ENCODE data around the gene SLIT3. TPM values are rescaled to one million over a fixed set of nuclear protein-coding genes. Genes with fewer than 3 reads are reported as not detected.

The SLIT3 gene
- total RNA-seq, 2 donors from 2014 or later: 6.6 to 6.7 TPM

GRCh38 chr5:168899264-168899663, 401.7 kb downstream of the SLIT3 start:
- whole genome bisulfite sequencing, 2 donors: 63 to 72% methylated on average over 4 of the region's 4 CpGs
- Histone ChIP-seq H3K4me3 (no peak overlapping the region), H3K4me1 (no peaks in the 10 kb centered on the region), H3K9me3 (no peaks in the 10 kb centered on the region), H3K27ac (no peak overlapping the region), H3K27me3 (no peaks in the 10 kb centered on the region), H3K36me3 (replicated peaks in 1 of 2; ENCODE audit: insufficient read depth in 1 of 2, low read depth in 2 of 2) (no peaks in the 10 kb centered on the region)
- DNase-seq (no peak), ATAC-seq (no peak)
- intact Hi-C loops (cut with DNase I): no loop called here
- TF ChIP-seq, protein P1, sequence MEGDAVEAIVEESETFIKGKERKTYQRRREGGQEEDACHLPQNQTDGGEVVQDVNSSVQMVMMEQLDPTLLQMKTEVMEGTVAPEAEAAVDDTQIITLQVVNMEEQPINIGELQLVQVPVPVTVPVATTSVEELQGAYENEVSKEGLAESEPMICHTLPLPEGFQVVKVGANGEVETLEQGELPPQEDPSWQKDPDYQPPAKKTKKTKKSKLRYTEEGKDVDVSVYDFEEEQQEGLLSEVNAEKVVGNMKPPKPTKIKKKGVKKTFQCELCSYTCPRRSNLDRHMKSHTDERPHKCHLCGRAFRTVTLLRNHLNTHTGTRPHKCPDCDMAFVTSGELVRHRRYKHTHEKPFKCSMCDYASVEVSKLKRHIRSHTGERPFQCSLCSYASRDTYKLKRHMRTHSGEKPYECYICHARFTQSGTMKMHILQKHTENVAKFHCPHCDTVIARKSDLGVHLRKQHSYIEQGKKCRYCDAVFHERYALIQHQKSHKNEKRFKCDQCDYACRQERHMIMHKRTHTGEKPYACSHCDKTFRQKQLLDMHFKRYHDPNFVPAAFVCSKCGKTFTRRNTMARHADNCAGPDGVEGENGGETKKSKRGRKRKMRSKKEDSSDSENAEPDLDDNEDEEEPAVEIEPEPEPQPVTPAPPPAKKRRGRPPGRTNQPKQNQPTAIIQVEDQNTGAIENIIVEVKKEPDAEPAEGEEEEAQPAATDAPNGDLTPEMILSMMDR (IDR thresholded peaks at IDR 0.05): no peak
- no peak for TF ChIP-seq POLR2A (IDR thresholded peaks at IDR 0.05)

DNA sequence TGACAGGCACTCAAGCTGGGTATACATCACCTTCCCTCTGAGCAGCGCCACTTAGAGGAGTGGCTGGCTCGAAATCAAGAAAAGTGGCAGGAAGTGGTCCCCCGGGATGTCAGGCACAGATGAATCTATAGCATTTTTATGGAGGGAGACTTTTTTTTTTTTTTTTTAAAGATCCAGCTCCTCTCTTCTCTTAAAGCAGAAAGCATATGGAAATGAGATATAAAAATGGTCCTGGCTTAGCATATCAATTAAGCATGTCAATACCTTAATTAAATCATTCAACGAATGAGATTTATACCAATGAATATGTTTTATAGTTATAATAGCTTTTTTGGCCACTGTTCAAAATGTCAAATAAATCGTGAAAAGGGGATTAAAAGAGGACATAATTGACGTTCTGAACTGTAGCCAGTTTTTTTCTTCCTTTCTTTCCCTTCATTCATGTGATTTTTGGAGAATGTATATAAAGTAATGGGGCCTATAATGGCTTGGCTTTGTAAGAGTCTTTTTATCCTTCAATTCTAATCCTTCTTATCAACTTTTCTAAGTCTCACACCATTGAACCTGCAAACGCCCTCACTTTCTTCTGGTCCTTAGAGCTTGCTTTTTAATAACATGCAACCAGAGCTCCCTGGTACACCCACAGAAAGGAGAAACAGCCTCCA, 402.6 kb downstream of the SLIT3 start:
- no peak for ATAC-seq
- intact Hi-C loops (cut with DNase I): no loop called here
- no peaks in the 10 kb centered on the region for H3K36me3 ChIP-seq (replicated peaks in 1 of 2; ENCODE audit: insufficient read depth in 1 of 2, low read depth in 2 of 2)
- H3K4me3 ChIP-seq: no peak overlapping the region
- no peak for DNase-seq
- H3K9me3 ChIP-seq: no peaks in the 10 kb centered on the region
- no peaks in the 10 kb centered on the region for H3K27me3 ChIP-seq
- 53 to 56% methylated on average over 7 of the region's 7 CpGs for WGBS, 2 donors
- TF ChIP-seq POLR2A (IDR thresholded peaks at IDR 0.05): no peak
- TF ChIP-seq, protein P1 (IDR thresholded peaks at IDR 0.05): no peak
- H3K27ac ChIP-seq: no peak overlapping the region
- H3K4me1 ChIP-seq: no peaks in the 10 kb centered on the region

GRCh38 chr5:168897387-168898122, 403.4 kb downstream of the SLIT3 start:
- Histone ChIP-seq H3K9me3 (no peaks in the 10 kb centered on the region), H3K36me3 (replicated peaks in 1 of 2; ENCODE audit: insufficient read depth in 1 of 2, low read depth in 2 of 2) (no peaks in the 10 kb centered on the region), H3K27ac (no peak overlapping the region), H3K4me3 (no peak overlapping the region), H3K4me1 (no peaks in the 10 kb centered on the region), H3K27me3 (no peaks in the 10 kb centered on the region)
- intact Hi-C loops (cut with DNase I): no loop called here
- WGBS, 2 donors: 62 to 66% methylated on average over 8 of the region's 8 CpGs
- no peak for TF ChIP-seq POLR2A (IDR thresholded peaks at IDR 0.05)
- TF ChIP-seq, protein P1 (IDR thresholded peaks at IDR 0.05): no peak
- DNase-seq: no peak
- ATAC-seq: no peak

DNA sequence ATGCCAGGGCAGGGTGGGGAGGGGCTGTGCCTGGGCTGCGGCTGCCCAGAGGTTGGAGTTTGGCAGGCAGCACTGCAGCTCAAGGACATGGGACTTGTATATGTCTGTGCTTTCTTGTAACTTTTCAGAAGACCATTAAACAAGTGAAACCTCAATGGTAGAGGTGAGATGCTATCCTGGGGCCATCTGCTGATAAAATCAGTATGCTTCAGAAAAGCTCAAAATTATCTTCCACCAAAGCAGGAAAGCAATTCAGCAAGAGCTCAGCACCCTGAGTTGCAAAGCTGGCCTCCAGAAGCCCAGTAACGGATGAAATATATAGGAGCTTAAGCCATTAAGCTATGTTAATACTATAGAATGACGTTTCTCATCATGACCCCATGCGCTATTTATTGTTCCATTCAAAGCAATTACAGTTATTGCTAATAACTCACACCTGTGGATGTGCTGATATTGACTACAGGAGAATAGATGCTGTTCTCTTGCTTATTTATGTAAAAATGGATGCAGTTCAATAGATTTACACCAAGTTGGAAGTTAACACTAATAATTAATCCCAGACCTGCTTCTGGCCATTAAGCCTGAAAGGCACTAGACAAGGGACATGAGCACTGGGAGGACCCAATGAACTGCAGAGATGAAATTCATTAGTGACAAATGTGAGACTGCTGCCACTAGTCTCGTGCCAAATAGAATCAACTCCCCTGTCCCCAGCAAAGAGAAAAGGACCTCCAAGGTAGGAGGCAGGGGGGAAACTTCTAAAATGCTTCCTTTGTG, 405.5 kb downstream of the SLIT3 start:
- H3K9me3 ChIP-seq: no peaks in the 10 kb centered on the region
- WGBS, 2 donors: 67 to 74% methylated on average over 5 of the region's 5 CpGs
- ATAC-seq (no peak), DNase-seq (no peak)
- no peaks in the 10 kb centered on the region for H3K4me1 ChIP-seq
- H3K27me3 ChIP-seq: no peaks in the 10 kb centered on the region
- TF ChIP-seq POLR2A (IDR thresholded peaks at IDR 0.05): no peak
- TF ChIP-seq, protein P1 (IDR thresholded peaks at IDR 0.05): no peak
- H3K36me3 ChIP-seq (replicated peaks in 1 of 2; ENCODE audit: insufficient read depth in 1 of 2, low read depth in 2 of 2): no peaks in the 10 kb centered on the region
- intact Hi-C loops (cut with DNase I): no loop called here
- H3K4me3 ChIP-seq: no peak overlapping the region
- no peak overlapping the region for H3K27ac ChIP-seq
